Activated CD8-positive, alpha-beta memory T cell treated with anti-CD3 and anti-CD28 coated beads for 36 hours (primary cell): ENCODE results near the gene TEAD2. TPM values are rescaled to one million over a fixed set of nuclear protein-coding genes. Genes with fewer than 3 reads are reported as not detected.
"Not testable (repeated sequence)": the region's sequence is repeated elsewhere in the genome, so short reads cannot be mapped to it uniquely, and the experiment has no call there.

Experiments
- CTCF ChIA-PET: fragments of 350-600 bp; sonication (Branson Sonifier 250); formaldehyde crosslinking; loops from one replicate; lab custom pipeline; 2021; ENCODE audit warnings: antibody characterized with exemption; lab: Charles Lee
- POLR2A ChIA-PET: fragments of 350-600 bp; sonication (Branson Sonifier 250); formaldehyde crosslinking; loops from one replicate; lab custom pipeline; 2021; ENCODE audit warnings: antibody characterized with exemption; lab: Charles Lee
- total RNA-seq, 2 experiments: library from RNA; stranded (reverse); gene quantifications; one replicate each; pipeline ENCODE4 v1.2.3, GENCODE V29; 2021

The TEAD2 gene
- total RNA-seq, 2 experiments from 2014 or later: not detected

- POLR2A ChIA-PET: no interaction called here
- CTCF ChIA-PET: interaction anchor here (0.7 to 3.5 kb wide), 14 partner anchors 13 to 165 kb away, joined by 3 to 36 read pairs (median 4); partner anchors contain the start of gene PIH1D1
Measured at GRCh38 chr19:49390929-49391359, 28.7 kb upstream of the TEAD2 start.

DNA sequence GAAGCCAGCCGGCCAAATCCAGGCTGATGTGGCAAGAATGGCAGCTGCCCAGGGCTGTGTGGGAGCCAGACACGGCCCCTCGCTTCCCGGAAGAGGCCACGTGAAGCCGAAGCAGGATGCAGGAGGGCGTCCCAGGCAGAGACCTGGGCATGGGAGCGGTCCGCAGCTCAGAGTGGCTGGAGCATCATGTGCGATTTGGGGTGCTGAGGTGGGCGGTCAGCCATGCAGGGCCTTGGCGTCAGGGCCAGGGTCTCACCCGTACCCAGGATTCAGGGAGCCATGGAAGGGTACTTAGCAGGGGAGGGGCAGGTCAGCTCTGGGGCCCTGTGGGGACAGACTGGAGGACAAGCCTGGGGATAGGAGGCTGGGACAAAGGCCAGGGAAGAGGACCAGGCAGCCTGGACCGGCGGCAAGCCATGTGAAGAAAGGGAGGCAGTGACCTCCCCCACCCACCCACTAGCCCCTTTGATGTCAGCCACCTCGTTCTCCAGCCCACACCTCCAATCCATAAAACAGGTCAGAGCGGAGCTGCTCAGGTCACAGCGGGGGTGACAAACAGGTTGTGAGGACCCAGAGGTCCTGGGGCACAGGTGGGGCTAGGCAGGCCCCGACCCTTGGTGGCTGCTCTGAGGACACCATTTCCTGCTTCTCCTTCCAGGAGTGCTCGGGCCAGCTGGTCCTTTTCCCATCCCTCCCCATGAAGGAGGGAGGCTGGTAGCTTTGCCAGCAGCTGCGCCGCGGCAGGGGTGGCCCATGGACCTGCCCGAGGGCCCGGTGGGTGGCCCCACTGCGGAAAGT, 28.1 kb upstream of the TEAD2 start:
- ChIA-PET POLR2A (no interaction called here), CTCF (interaction anchor here (0.6 to 1.8 kb wide), 5 partner anchors 16 to 186 kb away, joined by 3 to 6 read pairs (median 4); partner anchors contain the start of gene PIH1D1)

DNA sequence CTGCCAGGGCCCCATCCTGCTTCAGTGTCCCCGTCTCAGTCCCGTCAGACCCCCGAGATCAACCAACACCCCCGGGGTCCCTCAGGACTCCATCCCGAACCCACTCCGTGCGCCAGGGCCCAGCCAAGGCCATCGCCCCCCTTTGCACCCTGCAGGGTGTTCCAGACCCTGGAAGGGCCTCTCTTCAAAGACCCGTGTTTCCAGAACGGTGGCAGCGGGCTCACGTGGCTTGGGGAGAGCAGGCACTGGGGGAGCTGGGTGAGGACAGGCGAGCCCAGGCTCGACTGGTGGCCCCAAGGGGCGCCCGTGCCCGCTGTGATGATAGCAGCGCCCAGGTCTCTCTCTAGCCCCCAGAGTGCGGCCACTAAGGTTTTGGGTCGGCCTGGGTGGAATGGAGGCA, 27.2 kb upstream of the TEAD2 start:
- CTCF ChIA-PET: no interaction called here
- POLR2A ChIA-PET: no interaction called here

DNA sequence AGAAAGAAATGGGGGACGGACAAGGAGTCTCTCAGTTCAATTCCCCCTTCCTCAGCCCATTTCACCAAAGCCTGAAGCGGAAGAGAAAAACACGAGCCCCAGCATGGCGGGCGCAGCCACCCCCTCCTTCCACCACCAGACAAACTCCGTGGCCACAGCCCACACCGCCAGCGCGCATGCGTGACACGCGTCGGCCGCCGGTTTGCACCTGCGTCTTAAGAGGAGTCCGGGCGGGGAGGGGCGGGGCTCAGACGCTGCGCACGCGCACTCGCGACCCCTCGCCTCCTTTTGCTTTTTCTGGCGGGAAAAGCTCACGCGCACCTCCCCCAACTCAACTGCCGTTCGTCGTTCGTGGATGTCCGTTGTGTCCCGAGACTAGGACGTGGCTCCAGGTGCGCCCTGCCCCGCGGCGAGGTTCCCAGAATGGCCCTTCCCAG, 25.7 kb upstream of the TEAD2 start, which contains the start of gene KASH5:
TSS of gene KASH5 (plus strand) at position 314 of the 437 bp plus-strand sequence. CDS start 2,635 bp downstream, outside the sequence.
- ChIA-PET CTCF (interaction anchor here (0.6 to 0.9 kb wide), 4 partner anchors 20 to 163 kb away, joined by 3 to 4 read pairs (median 3); no protein-coding TSS in a partner anchor), POLR2A (no interaction called here)

- ChIA-PET CTCF (interaction anchor here (0.5 to 1.6 kb wide), 4 partner anchors 23 to 427 kb away, joined by 3 to 4 read pairs (median 4); partner anchors contain the start of gene FLT3LG), POLR2A (no interaction called here)
Measured at GRCh38 chr19:49383599-49383998, 21.4 kb upstream of the TEAD2 start.

- POLR2A ChIA-PET: no interaction called here
- CTCF ChIA-PET: no interaction called here
Measured at GRCh38 chr19:49382639-49383038, 20.4 kb upstream of the TEAD2 start.

- CTCF ChIA-PET: no interaction called here
- POLR2A ChIA-PET: no interaction called here
Measured at GRCh38 chr19:49380391-49380790, 18.2 kb upstream of the TEAD2 start.

DNA sequence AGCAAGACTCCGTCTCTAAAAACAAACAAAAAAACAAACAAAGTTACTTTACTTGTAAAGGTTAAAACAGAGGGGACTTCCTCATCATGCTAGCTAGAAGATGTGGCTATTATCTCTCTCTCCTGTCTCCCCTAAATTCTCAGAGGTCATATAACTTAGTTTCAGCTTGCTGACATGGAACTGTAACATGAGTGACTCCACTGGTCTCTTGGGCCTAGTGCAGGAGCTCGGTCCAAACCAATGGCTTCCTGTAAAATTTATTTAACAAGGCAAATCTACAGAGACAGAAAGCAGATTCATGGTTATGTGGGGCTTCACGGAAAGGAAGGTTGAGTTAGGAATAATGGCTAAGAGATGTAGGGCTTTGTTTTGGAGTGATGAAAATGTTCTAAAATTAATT, 16.3 kb upstream of the TEAD2 start:
- POLR2A ChIA-PET: no interaction called here
- CTCF ChIA-PET: interaction anchor here (0.5 kb wide), 1 partner anchor 56 kb away, joined by 4 read pairs; no protein-coding TSS in a partner anchor

- CTCF ChIA-PET: interaction anchor here (0.7 to 2.1 kb wide), 4 partner anchors 17 to 594 kb away, joined by 3 to 6 read pairs (median 3); no protein-coding TSS in a partner anchor
- POLR2A ChIA-PET: no interaction called here
Measured at GRCh38 chr19:49374665-49375434, 12.6 kb upstream of the TEAD2 start.

- POLR2A ChIA-PET: not testable (repeated sequence)
- CTCF ChIA-PET: interaction anchor here (1.2 kb wide), 1 partner anchor 46 kb away, joined by 3 read pairs; no protein-coding TSS in a partner anchor
Measured at GRCh38 chr19:49373174-49373573, 11.0 kb upstream of the TEAD2 start.

GRCh38 chr19:49371184-49371583, 9.0 kb upstream of the TEAD2 start:
- ChIA-PET POLR2A (no interaction called here), CTCF (no interaction called here)

DNA sequence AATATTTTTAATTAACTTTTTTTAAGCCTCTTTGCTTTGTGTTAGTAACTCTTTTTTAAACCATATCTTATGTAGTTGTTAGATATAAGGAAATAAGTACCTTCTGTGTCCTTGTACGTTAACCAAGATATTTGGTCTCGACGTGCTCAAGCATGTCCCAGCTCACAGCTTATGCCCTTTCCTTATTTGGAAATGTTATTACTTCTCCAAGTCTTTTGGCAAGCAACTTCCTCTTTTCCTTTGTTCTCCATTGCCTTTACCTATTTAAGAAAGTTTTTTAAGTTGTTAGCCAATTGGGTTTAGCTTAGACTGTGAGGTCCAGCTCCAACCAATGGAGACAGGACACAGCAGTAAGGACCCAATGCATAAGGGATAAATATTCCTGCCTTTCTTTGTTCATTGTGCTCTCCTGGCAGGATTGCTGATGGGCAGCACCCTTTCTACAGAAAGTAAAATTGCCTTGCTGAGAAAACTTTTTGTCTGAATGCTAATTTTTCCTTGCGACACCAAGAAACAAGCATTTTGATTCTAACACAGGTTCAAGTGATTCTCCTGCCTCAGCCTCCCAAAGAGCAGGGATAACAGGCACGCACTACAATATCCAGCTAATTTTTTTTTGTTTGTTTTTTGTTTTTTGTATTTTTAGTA, 6.6 kb upstream of the TEAD2 start:
- ChIA-PET POLR2A (no interaction called here), CTCF (no interaction called here)

DNA sequence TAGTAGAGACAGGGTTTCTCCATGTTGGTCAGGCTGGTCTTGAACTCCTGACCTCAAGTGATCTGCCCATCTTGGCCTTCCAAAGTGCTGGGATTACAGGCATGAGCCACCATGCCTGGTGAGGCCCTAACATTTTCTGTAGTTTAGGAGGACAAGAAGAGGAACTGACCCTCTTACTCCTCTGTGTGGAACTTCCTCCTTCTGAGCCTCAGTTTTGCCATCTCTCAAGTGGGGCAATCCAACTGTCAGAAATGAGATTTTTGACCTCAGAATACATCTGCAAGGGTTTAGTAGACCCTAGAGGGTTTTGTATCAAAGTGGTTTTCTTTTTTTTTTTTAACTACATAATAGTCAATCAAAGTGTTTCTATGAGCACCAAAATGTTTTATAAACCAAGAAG, 3.9 kb upstream of the TEAD2 start:
- ChIA-PET CTCF (no interaction called here), POLR2A (no interaction called here)

DNA sequence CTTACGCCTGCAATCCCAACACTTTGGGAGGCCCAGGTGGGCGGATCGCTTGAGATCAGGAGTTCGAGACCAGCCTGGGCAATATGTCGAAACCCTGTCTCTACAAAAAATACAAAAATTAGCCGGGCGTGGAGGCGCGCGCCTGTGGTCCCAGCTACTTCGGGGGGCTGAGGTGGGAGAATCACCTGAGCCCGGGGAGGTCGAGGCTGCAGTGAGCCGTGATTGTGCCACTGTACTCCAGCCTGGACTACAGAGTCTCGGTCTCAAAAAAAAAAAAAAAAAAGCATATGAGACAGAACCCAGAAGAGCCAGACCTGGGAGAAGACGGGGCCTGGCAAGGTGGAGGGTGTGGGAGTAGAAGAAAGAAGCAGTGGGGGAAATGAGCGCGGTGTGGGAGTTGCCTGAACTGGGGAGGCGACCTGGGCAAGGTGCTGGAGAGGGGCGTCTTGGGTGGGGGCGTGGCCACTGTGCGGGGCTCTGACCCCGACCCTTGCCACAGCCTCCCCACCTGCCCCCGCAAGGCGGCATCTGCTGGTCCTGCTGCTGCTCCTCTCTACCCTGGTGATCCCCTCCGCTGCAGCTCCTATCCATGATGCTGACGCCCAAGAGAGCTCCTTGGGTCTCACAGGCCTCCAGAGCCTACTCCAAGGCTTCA, 2.0 kb upstream of the TEAD2 start:
- ChIA-PET POLR2A (interaction anchor here (0.5 kb wide), 1 partner anchor 131 kb away, joined by 3 read pairs; no protein-coding TSS in a partner anchor), CTCF (interaction anchor here (0.7 kb wide), 2 partner anchors 64 to 384 kb away, joined by 3 read pairs; no protein-coding TSS in a partner anchor)

DNA sequence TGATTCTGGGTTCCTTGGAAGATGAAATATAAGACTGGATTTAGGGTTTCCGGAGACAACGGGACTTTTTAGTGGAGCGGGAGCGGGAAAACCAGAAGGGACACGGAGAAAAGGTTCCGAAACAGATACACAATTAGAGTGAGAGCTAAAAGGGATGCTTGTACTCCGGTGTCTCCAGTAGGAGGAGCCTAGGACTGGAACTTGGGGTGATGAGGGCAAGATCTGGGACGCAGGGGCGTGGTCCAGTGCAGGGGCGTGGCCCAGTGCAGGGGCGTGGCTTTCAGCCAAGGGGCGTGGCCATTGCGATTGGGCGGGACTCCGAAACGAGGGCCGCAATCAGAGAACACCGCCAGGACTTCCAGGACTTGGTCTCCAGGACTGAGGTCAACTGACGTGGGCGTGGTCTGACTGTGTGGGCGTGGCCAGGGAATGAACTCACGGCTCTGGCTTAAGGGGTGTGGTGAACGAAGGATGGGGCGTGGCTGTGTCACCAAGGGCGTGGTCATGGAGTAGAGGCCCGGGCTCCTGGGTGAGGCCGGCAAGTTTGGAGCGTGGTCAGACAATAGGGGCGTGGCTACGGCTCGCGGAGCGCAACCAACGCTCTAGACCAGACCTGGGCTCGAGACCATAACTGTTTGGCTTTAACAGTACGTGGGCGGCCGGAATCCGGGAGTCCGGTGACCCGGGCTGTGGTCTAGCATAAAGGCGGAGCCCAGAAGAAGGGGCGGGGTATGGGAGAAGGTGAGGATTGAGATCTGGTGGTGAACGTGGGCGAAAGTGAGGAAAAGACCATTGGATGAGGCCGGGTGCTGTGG, 1.3 kb upstream of the TEAD2 start, which contains the start of gene DKKL1:
TSS of gene DKKL1 (plus strand) at position 610 of the 815 bp plus-strand sequence. CDS start at position 732, 122 bp downstream.
- POLR2A ChIA-PET: interaction anchor here (0.5 kb wide), 1 partner anchor 176 kb away, joined by 11 read pairs; no protein-coding TSS in a partner anchor
- CTCF ChIA-PET: interaction anchor here (0.7 kb wide), 2 partner anchors 65 to 383 kb away, joined by 3 read pairs; no protein-coding TSS in a partner anchor

- ChIA-PET POLR2A (no interaction called here), CTCF (no interaction called here)
Measured at GRCh38 chr19:49362929-49363267, 682 bp upstream of the TEAD2 start.

DNA sequence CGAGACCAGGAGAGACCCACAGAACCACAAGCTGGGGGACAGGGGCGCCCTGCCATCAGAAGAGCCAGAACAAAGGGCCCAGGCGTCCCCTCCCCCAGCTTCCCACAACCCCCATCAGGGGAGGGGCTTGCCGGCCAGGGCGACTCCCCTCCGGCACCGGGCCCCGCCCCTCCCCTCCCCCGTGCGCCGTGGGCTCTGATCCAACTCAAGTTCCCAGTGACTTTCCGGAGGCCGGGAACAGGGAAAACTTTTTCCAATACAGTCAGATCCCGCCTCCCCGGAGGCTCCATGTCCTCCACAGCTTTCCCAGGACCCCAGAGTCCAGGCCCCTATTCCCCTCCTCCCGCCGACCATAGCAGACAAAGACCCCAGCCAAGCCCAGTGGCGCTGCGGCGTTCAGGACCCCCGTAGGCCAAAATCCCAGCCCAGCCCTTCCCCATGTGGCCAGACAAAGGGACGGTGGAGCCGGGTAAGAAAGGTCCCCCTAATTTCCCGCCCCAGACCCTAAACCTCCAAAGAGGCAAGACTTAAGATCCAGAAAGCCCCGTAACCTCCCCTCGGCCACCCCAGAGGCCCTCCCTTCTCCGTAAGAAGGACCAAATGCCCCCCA, 673 bp downstream of the TEAD2 start:
- POLR2A ChIA-PET: interaction anchor here (0.6 kb wide), 2 partner anchors 109 to 734 kb away, joined by 4 to 6 read pairs; no protein-coding TSS in a partner anchor
- CTCF ChIA-PET: no interaction called here
